Gastroesophageal sphincter (tissue), 3 donors: ENCODE data around the gene MRPS9.

Experiments used
- EP300 ChIP-seq: sonication (generic); formaldehyde crosslinking; IDR thresholded peaks from one replicate; pipeline ENCODE4 v1.6.1; 2017; ENCODE audit warnings: antibody characterized with exemption, mild to moderate bottlenecking
- POLR2A ChIP-seq, 2 donors: fragments of 450-650 bp; IDR thresholded peaks; one replicate each; pipeline ENCODE4 v1.6.1; 2017; ENCODE audit warnings: antibody characterized with exemption in 2 of 2, mild to moderate bottlenecking in 2 of 2, moderate library complexity in 1 of 2
- POLR2AphosphoS5 ChIP-seq: sonication (generic); formaldehyde crosslinking; IDR thresholded peaks from one replicate; pipeline ENCODE4 v1.6.1; 2017; ENCODE audit warnings: antibody characterized with exemption
- TF ChIP-seq, protein P1 (sequence below), 4 experiments: fragments of 200-600 bp in 2 of 4; fragments of 450-650 bp in 2 of 4; sonication (generic) in 1 of 4; IDR thresholded peaks; one replicate each; pipeline ENCODE4 v1.5.1; 2017 to 2019; ENCODE audit warnings: antibody characterized with exemption in 4 of 4, mild to moderate bottlenecking in 2 of 4, moderate library complexity in 2 of 4

DNA sequence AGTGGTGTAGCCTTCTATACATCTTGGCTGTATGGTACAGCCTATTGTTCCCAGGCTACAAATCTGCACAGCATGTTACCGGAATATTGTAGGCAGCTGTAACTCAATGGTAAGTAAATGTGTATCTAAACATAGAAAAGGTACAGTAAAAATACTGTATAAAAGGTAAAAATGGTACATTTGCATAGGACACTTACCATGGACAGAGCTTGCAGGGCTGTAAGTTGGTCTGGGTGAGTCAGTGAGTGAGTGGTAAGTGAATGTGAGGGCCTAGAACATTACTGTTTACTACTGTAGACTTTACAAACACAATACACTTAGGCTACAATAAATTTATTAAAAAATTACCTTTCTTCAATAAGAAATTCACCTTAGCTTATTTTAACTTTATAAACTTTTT lies 3.7 kb upstream of the MRPS9 start:
- TF ChIP-seq EP300 (no peak), POLR2A (IDR thresholded peaks at IDR 0.05) (no peak), POLR2AphosphoS5 (no peak)
- TF ChIP-seq, protein P1, sequence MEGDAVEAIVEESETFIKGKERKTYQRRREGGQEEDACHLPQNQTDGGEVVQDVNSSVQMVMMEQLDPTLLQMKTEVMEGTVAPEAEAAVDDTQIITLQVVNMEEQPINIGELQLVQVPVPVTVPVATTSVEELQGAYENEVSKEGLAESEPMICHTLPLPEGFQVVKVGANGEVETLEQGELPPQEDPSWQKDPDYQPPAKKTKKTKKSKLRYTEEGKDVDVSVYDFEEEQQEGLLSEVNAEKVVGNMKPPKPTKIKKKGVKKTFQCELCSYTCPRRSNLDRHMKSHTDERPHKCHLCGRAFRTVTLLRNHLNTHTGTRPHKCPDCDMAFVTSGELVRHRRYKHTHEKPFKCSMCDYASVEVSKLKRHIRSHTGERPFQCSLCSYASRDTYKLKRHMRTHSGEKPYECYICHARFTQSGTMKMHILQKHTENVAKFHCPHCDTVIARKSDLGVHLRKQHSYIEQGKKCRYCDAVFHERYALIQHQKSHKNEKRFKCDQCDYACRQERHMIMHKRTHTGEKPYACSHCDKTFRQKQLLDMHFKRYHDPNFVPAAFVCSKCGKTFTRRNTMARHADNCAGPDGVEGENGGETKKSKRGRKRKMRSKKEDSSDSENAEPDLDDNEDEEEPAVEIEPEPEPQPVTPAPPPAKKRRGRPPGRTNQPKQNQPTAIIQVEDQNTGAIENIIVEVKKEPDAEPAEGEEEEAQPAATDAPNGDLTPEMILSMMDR (IDR thresholded peaks at IDR 0.05): no peak
